ENCODE data around the gene LUZP2.

LUZP2 gene

DNA sequence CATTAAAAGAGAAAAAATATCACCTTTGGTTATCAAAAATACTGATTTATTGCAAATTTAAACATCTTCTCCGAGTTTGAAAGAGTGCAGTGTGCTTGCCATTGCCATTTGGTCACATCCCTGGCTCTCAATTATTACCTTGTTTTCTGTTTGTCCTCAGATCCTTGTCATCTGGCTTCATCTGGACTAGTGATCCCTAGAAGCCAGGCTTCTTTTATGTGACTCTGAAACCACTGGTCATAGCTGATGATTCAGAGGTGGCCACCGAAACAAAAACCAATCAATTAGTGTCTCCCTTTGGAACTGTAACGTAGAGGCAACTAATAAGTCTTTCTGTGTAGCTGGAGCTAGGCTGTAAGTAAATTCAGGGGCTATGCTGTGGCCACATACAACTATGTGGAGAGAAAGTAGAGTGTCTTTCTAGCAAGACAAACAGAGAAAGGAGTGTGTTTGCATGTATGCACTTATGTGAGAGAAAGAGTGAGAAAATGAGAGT lies 237.9 kb downstream of the LUZP2 start:
- DNase-seq: no peak

DNA sequence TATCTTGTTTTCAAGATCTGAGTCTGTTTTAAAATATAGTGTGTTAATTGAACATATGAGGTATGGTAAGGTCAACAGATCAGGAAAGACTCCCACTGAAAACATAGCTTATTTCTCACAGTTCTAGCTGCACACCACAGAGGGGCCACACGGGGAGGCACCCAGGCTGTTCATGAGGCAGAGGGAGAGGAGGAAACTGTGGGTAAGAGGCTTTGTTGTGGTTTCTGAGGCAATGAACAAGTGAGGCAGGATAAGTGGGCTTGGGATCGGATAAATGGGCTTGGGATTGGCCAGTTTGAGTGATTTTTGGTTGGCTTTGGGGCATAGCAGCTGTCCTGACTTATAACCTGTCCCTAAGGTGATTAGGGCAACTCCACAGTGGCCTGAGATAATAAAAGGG lies 242.1 kb downstream of the LUZP2 start:
- no peak for DNase-seq

DNA sequence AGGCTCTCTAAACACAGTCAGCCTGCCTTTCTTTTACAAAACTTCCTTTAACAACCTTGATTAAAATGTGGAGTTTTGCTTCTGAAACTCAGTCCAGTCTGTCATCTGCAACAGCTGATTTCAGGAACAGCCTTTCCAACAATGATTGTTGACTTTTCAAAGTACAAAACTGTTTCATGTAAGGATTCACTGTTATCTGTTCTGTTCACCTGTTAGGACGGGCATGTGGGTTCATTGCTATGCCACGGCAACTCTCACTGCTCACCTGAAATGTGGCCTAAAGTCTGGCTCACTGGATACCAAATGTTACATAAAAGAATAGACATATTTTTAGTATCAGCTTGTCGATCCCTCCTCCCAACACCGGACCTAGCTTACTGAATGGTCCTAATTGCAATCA lies 242.8 kb downstream of the LUZP2 start:
- DNase-seq: no peak

DNA sequence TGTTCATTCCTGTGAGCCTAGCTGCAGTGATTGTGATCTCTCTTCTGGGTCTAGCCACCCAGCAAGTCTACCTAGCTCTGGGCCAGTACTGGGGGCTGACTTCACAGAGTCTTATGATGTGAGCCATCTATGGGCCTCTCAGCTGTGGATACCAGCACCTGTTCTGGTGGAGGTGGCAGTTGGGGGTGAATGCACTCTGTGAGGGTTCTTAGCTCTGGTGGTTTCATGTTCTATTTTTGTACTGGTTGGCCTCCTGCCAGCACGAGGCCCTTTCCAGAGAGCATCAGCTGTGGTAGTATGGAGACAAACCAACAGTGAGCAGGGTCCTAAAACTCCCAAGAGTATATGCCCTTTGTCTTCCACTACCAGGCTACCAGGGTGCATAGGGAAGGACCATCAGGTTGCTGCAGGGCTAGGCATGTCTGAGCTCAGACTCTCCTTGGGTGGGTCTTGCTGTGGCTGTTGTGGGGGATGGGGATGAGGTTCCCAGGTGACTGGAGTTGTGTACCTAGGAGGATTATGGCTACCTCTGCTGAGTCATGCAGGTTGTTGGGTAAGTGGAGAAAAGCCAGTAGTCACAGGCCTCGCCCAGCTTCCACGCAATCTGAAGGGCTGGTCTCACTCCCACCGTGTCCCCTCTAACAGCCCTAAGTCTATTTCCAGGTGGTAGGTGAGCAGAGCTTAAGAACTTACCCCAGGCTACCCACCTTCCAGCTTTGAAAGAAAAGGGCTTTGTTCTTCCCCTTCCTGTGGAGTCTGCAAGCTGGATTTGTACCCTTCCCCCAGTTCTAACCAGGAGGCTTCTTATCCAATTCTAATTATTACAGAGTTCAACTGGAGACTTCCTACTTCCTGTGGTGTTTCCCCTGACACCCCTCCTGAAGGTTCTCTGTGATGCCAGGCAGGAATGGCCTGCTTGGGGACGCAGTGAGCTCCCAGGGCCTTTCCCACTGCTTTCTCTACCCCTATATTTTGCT lies 250.7 kb downstream of the LUZP2 start:
- no peak for DNase-seq

DNA sequence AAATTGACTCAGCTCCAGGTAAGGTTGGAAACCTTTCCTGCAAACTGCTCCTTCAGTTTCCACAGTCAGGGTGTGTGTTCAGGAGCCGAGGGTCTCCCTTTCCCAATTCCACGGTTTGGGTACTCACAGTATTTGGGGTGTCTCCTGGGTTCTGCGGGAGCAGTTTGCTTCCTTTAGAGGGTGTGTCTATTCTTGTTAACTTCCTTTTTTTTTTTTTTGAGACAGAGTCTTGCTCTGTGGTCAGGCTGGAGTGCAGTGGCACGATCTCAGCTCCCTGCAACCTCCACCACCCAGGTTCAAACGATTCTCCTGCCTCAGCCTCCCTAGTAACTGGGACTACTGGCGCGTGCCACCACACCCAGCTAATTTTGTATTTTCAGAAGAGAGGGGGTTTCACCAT lies 251.4 kb downstream of the LUZP2 start:
- no peak for DNase-seq

DNA sequence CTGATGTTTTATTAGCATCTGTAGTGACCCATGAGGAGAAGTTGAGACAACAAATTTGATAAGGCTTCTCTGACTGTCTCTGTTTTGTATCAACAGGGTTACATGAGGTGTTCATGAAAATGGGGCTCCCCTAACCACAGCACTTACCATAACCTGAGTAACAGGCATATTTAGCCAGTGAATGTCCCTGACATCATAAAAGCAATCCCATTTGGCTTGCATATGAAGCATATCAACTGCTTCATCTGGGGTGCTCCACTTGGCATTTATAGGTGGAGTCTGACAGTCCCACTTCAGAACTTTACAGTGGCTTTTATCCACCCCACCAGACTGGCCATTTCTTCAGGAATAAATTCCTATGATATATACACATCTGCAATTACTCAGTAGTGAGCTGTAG lies 257.6 kb downstream of the LUZP2 start:
- no peak for DNase-seq

DNA sequence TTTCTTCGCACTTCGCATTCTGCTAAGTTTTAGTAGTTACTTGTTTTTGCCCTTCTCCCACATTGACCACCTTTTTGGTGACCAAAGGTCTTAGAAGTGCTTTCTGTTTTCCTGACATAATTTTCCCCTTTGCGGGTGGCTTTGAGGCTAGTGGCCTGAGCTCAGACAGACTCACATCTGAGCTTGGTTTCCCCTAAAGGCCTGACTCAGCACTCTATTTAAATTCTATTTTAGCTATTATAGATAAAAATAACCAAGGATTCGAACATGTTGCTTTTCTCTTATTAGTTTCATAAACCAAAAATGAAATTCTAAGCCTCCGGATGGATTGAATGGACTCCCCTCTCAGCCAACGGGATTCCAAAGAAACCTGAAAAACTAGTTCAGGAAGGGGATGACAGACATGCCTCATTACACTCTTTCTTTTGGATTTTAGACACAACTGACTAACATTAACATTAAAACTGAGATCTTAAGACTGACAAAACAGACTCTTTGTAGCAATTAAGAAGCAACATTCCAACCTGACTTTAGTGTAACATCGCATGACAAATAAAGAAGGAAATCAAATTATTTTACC lies 258.5 kb downstream of the LUZP2 start:
- no peak for DNase-seq

DNA sequence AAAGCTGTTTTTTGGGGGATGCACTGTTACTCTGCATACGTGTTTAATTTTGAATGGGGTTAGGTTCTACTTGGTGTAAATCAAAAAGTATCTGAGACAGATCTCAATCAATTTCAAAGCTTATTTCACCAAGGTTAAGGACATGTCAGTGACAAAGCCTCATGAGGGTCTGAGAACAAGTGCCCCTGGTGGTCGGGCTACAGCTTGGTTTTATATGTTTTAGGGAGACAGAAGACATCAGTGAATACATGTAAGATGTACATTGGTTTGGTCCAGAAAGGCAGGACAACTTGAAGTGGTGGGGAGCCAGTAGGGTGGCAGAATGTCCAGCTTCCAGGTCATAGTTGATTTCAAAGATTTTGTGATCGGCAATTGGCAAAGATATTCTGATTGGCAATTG lies 262.9 kb downstream of the LUZP2 start:
- no peak for DNase-seq

DNA sequence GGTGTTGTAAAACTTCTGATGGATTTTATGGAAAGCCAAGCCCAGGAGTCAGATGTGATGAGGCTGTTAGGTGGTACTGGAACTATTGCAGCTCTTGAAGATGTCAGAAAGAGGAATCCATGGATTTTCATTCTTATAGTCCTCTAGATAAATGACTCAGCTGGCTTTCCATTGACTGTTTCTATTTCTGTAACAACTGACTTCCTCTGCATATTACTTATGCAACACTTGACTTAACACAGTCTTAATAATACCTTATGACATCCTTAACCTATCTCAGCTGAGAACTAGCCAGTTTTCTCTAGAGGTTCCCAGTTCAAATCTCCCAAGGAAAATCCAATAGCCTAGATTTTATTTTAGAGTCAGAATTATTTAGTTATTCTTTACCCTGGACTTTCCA lies 263.8 kb downstream of the LUZP2 start:
- DNase-seq: no peak

DNA sequence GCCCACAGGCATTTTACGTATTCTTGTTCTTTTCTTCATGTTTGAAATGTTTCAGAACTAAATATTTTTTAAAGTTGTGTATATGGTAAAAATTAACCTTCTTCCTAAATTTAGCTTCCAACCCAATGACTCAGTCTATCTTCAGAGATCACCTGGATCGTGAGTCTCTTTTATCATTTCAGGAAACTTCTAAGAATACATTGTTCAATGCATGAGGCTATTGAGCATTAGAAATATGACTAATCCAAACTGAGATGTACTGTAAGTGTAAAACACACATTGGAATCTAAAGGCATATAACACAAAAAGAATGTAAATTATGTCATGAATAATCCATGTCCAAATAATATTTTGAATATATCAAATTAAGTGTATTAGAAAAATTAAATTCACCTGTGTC lies 265.2 kb downstream of the LUZP2 start:
- no peak for DNase-seq

DNA sequence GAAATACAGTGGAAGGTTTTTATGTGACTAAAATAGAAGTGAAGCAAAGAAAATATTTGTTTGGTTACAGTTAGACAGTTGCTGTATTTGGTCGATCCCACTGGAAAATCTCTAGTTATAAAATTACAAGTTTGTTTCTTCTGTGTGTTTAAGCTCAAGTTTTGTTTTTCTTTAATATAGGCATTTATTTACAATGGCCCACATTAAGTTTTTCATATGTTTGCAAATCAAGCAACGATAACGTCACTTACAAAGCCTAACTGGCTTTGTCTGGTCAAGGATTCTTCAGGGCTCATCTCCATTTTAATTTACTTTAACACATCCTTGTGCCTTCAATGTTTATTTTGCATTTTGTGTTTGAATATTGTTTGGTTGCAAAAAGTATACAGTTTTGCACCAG lies 270.6 kb downstream of the LUZP2 start:
- DNase-seq: no peak

DNA sequence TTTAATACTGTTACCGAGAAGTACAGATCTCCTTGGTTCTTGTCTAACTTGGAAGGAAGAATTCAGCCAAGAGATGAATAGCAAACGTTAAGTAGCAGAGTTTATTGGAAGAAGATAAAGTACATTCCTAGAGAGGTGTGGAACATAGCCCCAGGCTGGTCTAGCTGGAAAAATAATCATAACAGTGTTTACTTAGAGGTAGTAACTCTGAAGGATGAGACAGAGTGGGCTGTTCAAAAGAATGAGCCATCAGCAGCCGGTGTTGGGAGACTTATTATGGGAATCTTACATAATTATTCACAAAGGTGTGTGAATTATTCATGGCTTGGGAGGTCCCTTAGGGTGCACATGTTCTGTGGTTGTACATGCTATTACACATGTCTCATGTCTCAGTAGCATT lies 276.5 kb downstream of the LUZP2 start:
- no peak for DNase-seq

DNA sequence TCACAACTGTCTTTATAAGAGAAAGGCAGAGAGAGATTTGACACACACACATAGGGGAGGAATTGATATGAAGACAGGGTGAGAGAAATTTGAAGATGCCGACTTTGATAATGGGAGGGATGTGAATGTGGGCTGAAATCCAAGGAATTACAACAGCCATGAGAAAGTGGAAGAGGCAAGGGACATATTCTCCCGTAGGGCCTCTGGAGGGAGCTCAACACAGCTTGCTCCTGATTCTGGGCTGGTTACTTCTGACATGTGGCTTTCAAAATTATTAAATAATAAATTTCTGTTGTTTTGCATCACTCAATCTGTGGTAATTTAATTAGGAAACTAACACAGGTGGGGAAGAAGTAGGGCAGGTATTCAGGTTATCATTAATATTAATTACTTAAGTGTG lies 282.9 kb downstream of the LUZP2 start:
- no peak for DNase-seq

DNA sequence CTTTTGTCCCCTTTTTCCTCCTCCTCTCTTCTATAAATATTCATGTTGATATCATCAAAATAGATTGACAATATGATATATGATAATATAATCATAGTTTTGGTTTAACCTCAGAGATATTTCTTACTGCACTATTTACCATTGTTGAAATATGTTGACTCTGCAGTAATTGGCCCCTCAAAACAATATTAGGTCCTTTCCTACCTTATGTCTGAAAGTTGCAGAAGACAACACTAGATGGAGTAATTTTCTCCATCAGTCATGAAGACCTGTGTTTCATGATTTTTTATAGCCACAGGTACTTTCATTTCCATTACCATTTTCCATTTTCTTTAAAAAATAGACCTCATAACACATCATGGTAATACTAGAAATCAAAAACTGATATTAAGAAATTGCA lies 284.4 kb downstream of the LUZP2 start:
- DNase-seq: no peak

DNA sequence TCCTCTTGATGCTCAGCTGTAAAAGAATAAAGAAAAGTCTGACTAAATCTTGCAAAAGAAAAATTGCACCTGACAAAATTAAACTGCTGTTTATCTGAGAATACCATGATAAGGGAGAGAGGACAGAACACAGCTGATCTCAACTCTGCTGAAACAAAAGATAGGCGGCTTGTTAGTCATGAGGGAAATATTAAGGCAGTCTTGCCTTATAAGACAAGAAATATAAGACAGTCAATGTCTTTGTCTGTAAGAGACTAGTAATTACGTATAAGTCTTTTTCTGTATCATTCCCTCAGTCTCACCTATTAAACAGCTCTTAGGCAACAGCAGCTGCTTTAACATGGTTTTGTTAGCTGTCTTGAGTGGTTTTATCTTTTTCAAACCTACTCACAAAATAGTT lies 296.6 kb downstream of the LUZP2 start:
- DNase-seq: no peak

DNA sequence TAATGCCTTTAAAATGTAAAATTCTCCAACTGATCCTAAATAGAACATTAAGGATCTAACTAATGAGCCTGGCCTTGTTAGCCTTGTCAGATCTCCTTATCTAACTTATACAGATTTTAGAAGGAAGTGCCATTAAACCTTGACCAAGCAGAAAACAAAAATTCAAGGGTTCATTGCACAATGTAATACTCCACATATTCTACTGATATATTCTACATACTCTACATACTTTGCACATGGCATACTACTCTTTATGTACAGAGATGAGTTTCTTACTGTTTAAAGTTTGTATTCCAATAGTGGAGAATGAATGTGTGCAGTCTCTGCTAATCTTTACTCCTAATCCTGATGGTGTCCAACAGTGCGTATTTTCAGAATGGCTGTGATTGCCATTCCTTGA lies 297.2 kb downstream of the LUZP2 start:
- no peak for DNase-seq

DNA sequence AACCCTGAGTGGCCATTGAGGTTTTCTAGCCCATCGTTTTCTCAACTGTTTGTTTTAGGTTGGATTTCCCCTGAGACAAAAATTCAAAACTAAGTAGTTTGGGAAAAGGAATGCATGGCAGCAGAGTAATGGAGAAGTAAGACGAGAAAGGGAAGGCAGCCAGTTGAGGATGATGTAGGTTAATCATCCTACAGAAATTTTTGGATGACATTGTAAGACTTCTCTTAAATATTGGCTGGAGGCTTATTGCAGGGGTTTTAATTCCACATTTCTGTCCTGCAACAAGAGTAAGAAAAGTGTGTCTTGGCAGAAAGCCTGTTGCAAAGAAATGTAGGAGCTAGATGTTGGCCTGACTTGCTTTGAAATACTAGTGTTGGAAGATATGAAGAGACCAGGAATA lies 308.8 kb downstream of the LUZP2 start:
- DNase-seq: no peak

DNA sequence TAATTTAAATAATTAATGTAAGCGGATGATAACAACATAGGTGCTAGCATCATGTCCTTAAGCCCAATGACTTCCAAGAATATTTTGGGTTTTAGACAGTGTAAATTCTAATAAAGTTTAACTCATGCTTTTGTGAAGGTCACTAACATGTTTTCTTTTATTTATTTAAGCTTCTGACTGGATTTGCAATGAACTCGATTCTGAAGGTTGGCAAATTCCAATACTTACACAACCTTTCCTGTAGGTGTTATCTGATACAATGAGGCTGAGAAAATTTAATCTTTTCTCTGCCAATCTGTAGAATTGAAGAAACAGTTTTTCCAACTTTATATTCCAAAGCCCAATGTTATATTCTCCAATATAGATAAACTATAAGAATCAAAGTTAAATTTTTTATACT lies 311.3 kb downstream of the LUZP2 start:
- DNase-seq: no peak

DNA sequence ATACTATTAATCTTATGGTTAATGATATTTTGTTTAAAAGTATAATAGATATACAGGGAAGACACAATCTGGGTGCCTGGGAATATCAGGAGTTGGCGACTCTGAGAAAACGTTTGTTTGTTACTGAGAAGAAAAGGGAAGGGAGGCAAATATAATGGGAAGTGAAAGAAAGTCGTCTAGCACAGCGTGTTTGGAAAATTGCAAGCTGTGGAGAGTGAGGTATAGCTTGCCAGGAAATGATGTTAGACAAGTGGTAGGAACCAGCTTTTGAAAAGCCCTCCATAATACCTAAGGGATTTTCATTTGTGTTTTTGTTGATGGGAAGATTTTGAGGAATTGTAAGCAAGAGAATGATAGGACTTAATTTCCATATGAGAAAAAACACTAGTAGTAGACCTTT lies 322.2 kb downstream of the LUZP2 start:
- DNase-seq: no peak

DNA sequence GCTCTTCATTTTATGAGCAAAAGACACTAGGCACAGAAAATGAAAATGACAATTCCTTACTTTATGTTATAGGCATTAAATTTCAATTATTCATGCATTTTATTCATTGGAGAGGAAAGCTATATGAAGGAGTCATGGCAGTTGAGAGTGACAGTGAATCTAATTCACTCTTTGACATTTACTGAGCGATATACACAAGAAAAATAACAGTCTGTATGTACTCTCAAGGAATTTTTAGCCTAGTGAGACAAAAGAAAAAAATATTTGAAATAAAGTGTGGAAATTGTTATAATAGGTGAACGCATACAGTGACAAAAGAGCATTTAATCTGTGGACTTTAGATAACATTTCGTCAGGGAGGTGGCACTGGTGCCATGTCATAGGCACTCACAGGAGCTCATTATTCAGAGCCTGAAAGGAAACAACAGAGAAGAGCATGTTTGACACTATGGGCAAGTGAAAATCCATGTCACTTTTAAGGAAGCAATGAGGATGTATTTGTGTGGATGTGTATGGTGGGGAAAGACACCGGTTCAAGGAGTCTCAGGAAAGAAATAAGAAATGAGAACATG lies 323.1 kb downstream of the LUZP2 start:
- DNase-seq: no peak

DNA sequence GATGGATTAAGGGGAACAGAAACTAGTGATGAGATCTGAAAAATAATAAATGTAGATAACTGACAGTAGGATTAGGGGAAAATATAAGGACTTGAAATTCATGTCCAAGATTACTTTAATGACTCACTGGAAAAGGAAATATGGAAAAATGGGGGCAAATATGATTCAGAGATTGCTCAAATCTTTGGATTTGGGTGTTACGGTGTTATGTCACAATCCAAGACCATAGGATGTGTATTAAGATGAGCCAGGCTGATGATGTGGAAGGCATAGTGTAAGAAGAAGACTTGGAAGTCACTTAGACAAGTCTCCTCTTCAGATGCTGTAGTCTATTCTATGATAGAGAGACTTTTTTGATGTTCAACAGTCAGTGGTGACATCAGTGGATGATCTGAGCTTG lies 323.7 kb downstream of the LUZP2 start:
- no peak for DNase-seq

DNA sequence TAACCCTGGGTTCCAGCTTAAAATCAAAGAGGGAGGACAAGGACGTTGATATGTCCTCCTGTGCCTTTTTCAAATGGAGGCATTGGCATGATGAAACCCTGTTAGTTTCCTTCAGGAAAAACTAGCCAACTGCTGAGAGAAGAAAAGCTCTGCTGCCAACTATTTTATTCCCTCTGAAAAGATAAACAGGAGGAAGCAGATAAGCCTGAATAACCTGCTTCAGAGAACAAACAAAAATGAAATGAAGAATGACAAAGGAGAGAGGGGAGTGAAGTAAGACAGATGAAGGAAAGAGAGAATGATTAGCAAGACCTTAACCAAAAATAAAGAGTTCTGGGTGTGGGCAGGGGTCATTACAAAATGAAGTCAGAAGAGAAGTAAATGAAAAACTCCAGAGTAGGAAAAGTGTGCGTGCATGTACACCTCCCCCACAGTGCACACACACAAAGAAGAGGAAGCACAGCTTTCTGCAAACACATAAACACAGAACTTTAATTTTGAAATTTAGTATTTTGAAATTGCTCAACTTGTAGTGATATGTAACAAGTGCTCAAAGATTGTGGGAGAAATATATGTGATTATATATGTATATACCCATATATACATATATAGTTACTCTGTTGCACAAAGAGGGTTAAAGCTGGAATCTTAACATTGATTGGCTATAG lies 332.2 kb downstream of the LUZP2 start:
- no peak for DNase-seq

DNA sequence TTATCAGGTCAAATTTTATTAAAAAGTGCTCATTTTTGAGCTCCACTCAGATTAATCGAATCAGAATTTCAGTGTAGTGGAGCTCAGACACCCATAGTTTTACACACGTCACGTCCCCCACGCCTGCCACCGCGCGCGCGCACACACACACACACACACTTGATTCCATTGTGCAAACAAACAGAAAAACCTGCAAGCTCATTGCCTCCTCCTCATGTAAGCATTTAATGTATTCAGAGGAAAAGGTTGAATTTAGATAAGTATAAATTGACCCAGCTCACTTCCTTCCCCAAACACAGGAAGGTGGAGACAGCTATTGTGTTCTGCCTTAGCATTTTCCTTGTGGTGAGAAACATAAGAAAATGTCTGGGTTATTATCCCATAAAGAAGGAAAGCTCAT lies 336.7 kb downstream of the LUZP2 start:
- DNase-seq: no peak

DNA sequence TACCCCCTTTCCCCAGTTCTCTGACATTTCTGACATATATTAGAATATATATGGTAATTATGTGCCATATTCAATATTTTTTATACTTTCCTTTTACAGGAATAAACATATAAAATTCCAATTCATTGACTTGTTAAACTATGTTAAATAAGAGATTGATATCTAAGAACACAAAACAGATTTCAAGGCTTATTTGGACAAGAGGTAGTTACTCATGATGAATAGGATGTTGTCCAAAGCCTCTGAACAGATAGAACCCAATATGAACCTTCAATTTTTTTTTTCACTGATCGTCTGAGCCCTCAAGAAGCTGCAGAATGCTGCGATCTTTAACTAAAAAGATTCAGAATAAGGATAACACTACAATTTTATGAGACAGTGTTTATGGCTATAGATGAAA lies 340.3 kb downstream of the LUZP2 start:
- DNase-seq: no peak

Measured in DMS79 (cell line).